Glutamatergic neuron (in vitro differentiated cells): ENCODE measurements around the gene TMEM121. TPM values are rescaled to one million over a fixed set of nuclear protein-coding genes. Genes with fewer than 3 reads are reported as not detected.

Experiments
- DNase-seq: peaks from one replicate; pipeline ENCODE4 v3.0.0; 2022
- H3K27ac Mint-ChIP-seq: one replicate; pipeline ENCODE4 v1.8.0; 2020; ENCODE audit warnings: mild to moderate bottlenecking, mixed read lengths, inconsistent platforms; ENCODE audit not compliant: unreplicated experiment
- H3K27me3 Mint-ChIP-seq: one replicate; pipeline ENCODE4 v1.8.0; 2020; ENCODE audit warnings: mild to moderate bottlenecking, moderate library complexity, mixed read lengths, inconsistent platforms; ENCODE audit not compliant: unreplicated experiment
- H3K36me3 Mint-ChIP-seq: one replicate; pipeline ENCODE4 v1.8.0; 2020; ENCODE audit warnings: mild to moderate bottlenecking, mixed read lengths, inconsistent platforms; ENCODE audit not compliant: unreplicated experiment
- H3K4me1 Mint-ChIP-seq: one replicate; pipeline ENCODE4 v1.8.0; 2020; ENCODE audit warnings: mild to moderate bottlenecking, low read depth, mixed read lengths, inconsistent platforms; ENCODE audit not compliant: unreplicated experiment
- H3K4me3 Mint-ChIP-seq: one replicate; pipeline ENCODE4 v1.8.0; 2020; ENCODE audit warnings: mild to moderate bottlenecking, mixed read lengths, inconsistent platforms; ENCODE audit not compliant: unreplicated experiment
- H3K9me3 Mint-ChIP-seq: one replicate; pipeline ENCODE4 v1.8.0; 2020; ENCODE audit warnings: mild to moderate bottlenecking, moderate library complexity, mixed read lengths, inconsistent platforms; ENCODE audit not compliant: unreplicated experiment
- total RNA-seq: library from RNA; stranded (reverse); fragmentation: NEBNext Ultra II Directional; extraction: Animal tissue kit (Norgen Biotek cat#: 25700); gene quantifications from one replicate; pipeline ENCODE4 v1.2.1, GENCODE V29; 2021; ENCODE audit not compliant: unreplicated experiment
- TF ChIP-seq, protein P1 (sequence below): fragments of 200-600 bp; sonication (generic); IDR thresholded peaks from one replicate; pipeline ENCODE4 v1.5.0; 2021; ENCODE audit not compliant: partially characterized antibody, unreplicated experiment

TMEM121 gene
- total RNA-seq, 1 donor from 2014 or later: 2.7 TPM

DNA sequence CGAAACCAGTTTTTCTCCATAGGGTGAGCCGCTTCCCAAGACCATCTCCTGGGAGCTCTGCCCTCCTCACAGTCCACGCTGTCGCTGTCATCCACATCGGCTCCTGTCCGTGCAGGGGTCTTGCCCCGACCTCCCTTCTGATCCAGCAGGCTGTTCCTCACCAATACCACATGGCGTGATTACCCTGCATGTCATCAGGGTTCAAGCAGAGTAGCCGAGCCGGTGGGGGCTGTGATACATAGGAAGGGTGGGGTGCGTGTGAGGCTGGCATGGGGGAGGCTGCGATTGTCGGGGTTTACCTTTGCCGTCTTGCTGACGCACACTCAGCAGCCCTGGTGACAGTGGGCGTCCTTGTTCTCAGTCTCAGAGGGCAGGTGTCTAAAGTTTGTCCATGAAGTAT lies 18.3 kb upstream of the TMEM121 start:
- no peak overlapping the region for H3K4me3 Mint-ChIP-seq
- no peaks in the 10 kb centered on the region for H3K36me3 Mint-ChIP-seq
- H3K27ac Mint-ChIP-seq: no peak overlapping the region
- H3K4me1 Mint-ChIP-seq: no peaks in the 10 kb centered on the region
- peaks cover 6% of the 10 kb centered on the region for H3K27me3 Mint-ChIP-seq
- DNase-seq: no peak
- TF ChIP-seq, protein P1, sequence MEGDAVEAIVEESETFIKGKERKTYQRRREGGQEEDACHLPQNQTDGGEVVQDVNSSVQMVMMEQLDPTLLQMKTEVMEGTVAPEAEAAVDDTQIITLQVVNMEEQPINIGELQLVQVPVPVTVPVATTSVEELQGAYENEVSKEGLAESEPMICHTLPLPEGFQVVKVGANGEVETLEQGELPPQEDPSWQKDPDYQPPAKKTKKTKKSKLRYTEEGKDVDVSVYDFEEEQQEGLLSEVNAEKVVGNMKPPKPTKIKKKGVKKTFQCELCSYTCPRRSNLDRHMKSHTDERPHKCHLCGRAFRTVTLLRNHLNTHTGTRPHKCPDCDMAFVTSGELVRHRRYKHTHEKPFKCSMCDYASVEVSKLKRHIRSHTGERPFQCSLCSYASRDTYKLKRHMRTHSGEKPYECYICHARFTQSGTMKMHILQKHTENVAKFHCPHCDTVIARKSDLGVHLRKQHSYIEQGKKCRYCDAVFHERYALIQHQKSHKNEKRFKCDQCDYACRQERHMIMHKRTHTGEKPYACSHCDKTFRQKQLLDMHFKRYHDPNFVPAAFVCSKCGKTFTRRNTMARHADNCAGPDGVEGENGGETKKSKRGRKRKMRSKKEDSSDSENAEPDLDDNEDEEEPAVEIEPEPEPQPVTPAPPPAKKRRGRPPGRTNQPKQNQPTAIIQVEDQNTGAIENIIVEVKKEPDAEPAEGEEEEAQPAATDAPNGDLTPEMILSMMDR: no peak
- peaks cover 8% of the 10 kb centered on the region for H3K9me3 Mint-ChIP-seq

DNA sequence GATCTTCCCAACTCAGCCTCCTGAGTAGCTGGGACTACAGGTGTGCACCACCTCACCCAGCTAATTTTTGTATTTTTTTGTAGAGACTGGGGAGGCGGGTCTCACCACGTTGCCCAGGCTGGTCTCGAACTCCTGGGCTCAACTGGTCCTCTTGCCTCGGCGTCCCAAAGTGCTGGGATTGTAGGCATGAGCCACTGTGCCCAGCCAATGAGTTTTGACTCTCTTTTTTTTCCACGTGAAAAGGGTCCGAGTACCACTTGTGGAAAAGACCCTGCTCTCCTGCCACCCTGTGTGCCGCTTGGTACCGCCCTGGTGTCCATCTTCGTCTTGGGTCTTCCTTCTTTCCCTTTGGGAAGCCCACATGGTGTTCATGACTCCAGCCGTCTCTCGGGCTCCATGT lies 17.8 kb upstream of the TMEM121 start:
- Mint-ChIP-seq H3K4me3 (no peak overlapping the region), H3K4me1 (no peaks in the 10 kb centered on the region), H3K27me3 (peaks cover 6% of the 10 kb centered on the region), H3K9me3 (peaks cover 5% of the 10 kb centered on the region), H3K27ac (no peak overlapping the region), H3K36me3 (no peaks in the 10 kb centered on the region)
- DNase-seq: no peak
- TF ChIP-seq, protein P1: no peak

DNA sequence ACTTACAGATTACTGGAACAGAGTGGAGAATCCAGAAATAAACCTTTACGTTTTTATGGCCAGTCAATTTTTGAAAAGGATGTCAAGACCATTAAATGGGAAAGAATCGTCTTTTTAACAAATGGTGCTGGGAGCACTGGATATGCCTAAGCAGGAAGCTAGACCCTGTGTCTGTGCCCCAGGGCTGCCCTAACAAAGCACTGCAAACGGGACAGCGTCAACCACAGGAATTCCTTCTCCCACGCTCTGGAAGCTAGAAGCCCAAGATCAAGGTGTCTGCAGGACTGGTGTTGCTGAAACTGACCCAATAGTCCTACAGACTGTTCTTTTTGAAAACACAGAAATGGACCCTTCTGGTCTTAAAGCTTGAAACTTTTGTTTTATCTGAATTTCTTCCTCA lies 9.3 kb upstream of the TMEM121 start:
- Mint-ChIP-seq H3K4me3 (no peak overlapping the region), H3K27ac (no peak overlapping the region), H3K9me3 (peaks cover 5% of the 10 kb centered on the region), H3K36me3 (peaks cover 9% of the 10 kb centered on the region), H3K27me3 (peaks cover 6% of the 10 kb centered on the region), H3K4me1 (no peaks in the 10 kb centered on the region)
- DNase-seq: no peak
- TF ChIP-seq, protein P1: no peak

DNA sequence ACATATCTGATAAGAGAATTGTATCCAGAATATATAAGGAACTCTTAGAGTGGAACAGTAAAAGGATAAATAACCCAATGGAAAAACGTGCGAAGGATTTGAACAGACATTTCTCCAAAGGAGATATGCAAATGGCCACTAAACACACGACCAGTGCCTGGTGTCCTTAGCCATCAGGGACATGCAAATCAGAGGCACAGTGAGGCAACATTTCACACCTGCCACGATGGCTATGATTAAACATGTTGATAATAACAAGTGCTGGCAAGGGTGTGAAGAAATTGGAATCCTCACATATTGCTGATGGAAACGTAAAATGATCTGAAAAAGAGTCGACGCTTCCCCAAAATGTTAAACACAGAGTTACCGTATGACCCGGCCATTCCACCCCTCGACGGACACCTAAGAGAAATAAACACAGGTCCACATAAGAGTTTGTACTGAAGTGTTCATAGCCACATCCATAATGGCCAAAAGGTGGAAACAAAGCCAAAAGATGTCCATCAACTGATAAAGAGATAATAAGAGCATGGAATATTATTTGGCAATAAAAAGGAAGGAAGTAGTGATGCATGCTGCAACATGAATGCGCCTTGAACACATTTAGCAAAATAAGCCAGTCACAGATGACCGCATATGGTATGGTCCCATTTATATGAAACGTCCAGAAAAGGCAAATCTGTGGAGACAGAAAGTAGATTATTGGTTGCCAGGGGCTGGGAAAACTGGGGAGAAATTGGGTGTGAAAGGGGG lies 6.3 kb upstream of the TMEM121 start:
- H3K4me3 Mint-ChIP-seq: no peak overlapping the region
- H3K4me1 Mint-ChIP-seq: no peaks in the 10 kb centered on the region
- peaks cover 3% of the 10 kb centered on the region for H3K9me3 Mint-ChIP-seq
- no peak for DNase-seq
- peaks cover 9% of the 10 kb centered on the region for H3K36me3 Mint-ChIP-seq
- TF ChIP-seq, protein P1: no peak
- H3K27ac Mint-ChIP-seq: no peak overlapping the region
- H3K27me3 Mint-ChIP-seq: peaks cover 11% of the 10 kb centered on the region

DNA sequence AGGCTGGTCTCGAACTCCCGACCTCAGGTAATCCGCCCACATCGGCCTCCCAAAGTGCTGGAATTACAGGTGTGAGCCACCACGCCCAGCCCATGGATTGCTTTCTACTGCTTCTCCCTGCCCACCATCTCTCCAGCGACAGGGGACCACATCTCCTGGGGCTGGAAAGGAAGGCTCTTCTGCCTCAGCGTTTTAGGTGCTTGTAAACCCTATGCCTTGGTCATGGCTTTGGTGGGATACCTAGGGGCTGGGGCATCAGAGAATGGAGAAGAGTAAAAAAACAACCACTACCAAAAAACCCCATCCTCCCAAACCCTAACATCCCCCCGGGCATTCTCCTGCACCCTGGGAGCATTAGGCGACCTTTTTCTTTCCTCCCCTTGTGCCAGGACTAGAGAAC lies 1.1 kb upstream of the TMEM121 start:
- Mint-ChIP-seq H3K27me3 (peaks cover 8% of the 10 kb centered on the region), H3K9me3 (no peaks in the 10 kb centered on the region), H3K36me3 (no peaks in the 10 kb centered on the region), H3K4me1 (no peaks in the 10 kb centered on the region), H3K27ac (no peak overlapping the region), H3K4me3 (no peak overlapping the region)
- TF ChIP-seq, protein P1: no peak
- no peak for DNase-seq
